ENCODE results near the gene GNL2. TPM values are rescaled to one million over a fixed set of nuclear protein-coding genes. Genes with fewer than 3 reads are reported as not detected.

The GNL2 gene
- total and polyA plus RNA-seq, 9 of the 15 experiments (the other 6 are each of a cell fraction or from before 2014, with no cell fraction given) = 156 to 371 (median 263) TPM

DNA sequence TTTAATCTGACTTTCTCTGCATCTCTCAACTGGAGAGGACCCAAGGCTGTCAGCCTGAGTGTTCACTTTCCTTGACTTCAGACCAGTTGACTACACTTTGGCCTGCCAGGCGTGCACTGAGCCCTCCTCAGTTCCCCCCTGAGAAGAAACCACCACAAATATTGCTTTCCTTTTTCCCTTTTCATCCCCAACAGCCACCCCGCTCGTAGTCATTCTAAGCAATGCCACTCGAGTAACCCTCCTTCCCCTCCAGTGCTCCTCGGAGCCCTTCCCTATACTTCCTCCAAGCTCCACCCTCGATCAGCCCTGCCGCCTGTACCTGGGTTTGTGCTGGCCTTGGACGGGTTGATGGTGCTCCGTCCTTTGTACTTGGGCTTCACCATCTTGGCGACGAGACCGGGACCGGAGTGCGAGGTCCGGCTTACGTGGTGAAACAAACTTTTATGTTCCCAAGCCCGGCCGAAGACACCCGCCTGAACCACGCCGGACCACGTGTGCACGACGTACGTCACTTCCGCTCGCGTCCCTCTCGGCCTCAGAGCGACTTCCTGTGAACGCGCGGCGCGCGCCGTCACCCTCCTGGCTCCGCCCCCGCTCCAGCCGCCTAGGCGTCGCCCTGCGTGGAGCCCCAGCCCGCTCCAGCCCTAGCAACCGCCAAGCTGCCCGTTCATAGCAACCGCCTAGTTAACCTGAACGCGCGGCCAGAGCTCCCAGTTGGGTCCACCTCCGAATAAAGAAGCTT is at the start of gene GNL2 (continued):
- TF ChIP-seq MTA3 (IDR thresholded peaks at IDR 0.05; ENCODE audit: borderline replicate concordance) = peak; percentile 66; the same call in 1 of the 2 replicates
- TF ChIP-seq HDAC1 (IDR thresholded peaks at IDR 0.05) = peak; percentile 90 to 100; a peak in 3 of 4 replicates
- peak; percentile 90 for TF ChIP-seq ETV5 (CRISPR knock-in tag; IDR thresholded peaks at IDR 0.05; ENCODE audit: low read depth)
- no peak for TF ChIP-seq NR1H2 (CRISPR knock-in tag; IDR thresholded peaks at IDR 0.05)

DNA sequence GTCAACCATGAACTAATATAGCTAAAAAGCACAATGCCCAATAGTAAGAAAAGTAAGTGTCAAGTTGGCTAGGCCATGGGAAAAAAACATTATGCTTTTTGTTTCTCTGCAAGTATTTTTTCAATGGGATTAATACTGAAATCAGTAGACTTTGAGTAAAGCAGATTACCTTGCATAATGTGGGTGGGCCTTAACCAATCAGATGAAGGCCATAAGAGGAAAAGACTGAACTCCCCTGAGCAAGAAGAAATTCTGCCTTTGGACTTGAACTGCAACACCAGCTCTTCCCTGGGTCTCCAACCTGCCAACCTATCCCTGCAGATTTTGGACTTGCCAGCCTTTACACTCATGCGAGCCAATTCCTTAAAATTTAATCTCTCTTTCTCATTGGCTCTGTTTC is 45.3 kb upstream of the GNL2 start:
- Histone ChIP-seq H3K4me1 (replicated peaks in 1 of 2; ENCODE audit: control insufficient read depth in 2 of 2, insufficient read depth in 2 of 2, low read length in 2 of 2) (no peaks in the 10 kb centered on the region), H3K36me3 (ENCODE audit: control insufficient read depth, insufficient read depth, low read length) (no peaks in the 10 kb centered on the region), H3K9ac (ENCODE audit: insufficient read depth in 1 of 2, low read depth in 2 of 2, low read length in 2 of 2) (no peak overlapping the region), H2AFZ (ENCODE audit: low read depth, low read length) (no peak overlapping the region), H3K27ac (ENCODE audit: extremely low read depth, low read depth, low read length) (no peak overlapping the region), H3K9me1 (ENCODE audit: control insufficient read depth, insufficient read depth, low read length) (no peaks in the 10 kb centered on the region), H3K79me2 (ENCODE audit: control insufficient read depth, insufficient read depth, low read length) (no peaks in the 10 kb centered on the region), H3K9me3 (replicated peaks; ENCODE audit: control insufficient read depth, insufficient read depth, low read depth, low read length) (no peaks in the 10 kb centered on the region), H3K4me2 (ENCODE audit: insufficient read depth, low read length) (no peak overlapping the region), H4K20me1 (replicated peaks; ENCODE audit: control insufficient read depth, insufficient read depth, low read length) (no peaks in the 10 kb centered on the region; the same call in 1 of the 2 replicates), H3K4me3 (no peak overlapping the region), H3K27me3 (ENCODE audit: control insufficient read depth in 2 of 2, insufficient read depth in 2 of 2, low read length in 2 of 2) (peaks cover 38 to 51% of the 10 kb centered on the region in 2 experiments)
- in situ Hi-C loops (cut with MboI) (no loop called here), intact Hi-C loops (cut with micrococcal nuclease) (no loop called here)
- no TSS peak for BruUV-seq (replicated peaks)
- POLR2A ChIA-PET = no interaction called here
- ATAC-seq (no peak), DNase-seq (ENCODE audit: extremely low read depth in 1 of 4, low spot score in 3 of 4) (no peak), FAIRE-seq (no peak)
- TF ChIP-seq ZNF134 (CRISPR knock-in tag; conservative IDR thresholded peaks at IDR 0.05) = peak; percentile 88
- TF ChIP-seq, protein P1, sequence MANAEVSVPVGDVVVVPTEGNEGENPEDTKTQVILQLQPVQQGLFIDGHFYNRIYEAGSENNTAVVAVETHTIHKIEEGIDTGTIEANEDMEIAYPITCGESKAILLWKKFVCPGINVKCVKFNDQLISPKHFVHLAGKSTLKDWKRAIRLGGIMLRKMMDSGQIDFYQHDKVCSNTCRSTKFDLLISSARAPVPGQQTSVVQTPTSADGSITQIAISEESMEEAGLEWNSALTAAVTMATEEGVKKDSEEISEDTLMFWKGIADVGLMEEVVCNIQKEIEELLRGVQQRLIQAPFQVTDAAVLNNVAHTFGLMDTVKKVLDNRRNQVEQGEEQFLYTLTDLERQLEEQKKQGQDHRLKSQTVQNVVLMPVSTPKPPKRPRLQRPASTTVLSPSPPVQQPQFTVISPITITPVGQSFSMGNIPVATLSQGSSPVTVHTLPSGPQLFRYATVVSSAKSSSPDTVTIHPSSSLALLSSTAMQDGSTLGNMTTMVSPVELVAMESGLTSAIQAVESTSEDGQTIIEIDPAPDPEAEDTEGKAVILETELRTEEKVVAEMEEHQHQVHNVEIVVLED (CRISPR knock-in tag; IDR thresholded peaks at IDR 0.05) = no peak
- no peak for TF ChIP-seq ADNP (tag; IDR thresholded peaks at IDR 0.05)
- WGBS (ENCODE audit: insufficient coverage, low coverage, missing lambda C conversion rate) = 0% methylated on average over 1 of the region's 1 CpG
- CTCF ChIA-PET (ENCODE audit: low intra/inter-chr PET ratio) = no interaction called here
